T1000 (cell line): Measurements from ENCODE around the gene GBA3.

Experiments used
- DNase-seq: peaks from one replicate; lab custom pipeline; 2025; ENCODE audit warnings: mixed read lengths; lab: John Stamatoyannopoulos, UW

Gene GBA3

GRCh38 chr4:22780797-22781196 is 88.1 kb downstream of the GBA3 start:
- DNase-seq, result no peak

- no peak for DNase-seq
Observed at GRCh38 chr4:22787753-22788375, 95.1 kb downstream of the GBA3 start.

- DNase-seq, result no peak
Observed at GRCh38 chr4:22790631-22791030, 97.9 kb downstream of the GBA3 start.

- DNase-seq, result no peak
Observed at GRCh38 chr4:22794732-22795131, 102.0 kb downstream of the GBA3 start.

- DNase-seq, result no peak
Observed at GRCh38 chr4:22801391-22801790, 108.7 kb downstream of the GBA3 start.

DNA sequence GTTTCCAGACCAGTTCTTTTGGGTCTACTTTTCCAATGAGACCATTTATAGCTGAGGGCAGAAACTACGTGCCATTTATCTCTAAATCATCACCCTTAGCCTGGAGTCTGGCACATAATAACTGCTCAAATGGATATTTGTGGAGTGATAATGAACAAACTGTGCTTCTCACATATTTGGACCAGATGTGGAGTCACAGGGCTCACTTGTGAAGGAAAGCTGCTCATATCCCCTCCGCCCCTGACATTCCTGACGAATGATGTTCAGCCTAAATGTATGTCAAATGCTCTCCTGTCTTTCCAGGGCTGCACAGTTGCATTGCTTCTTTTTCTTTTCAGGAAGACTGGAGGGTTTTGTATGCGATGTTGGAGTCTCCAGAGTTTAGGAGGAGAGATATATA is 110.1 kb downstream of the GBA3 start:
- DNase-seq, result no peak

DNA sequence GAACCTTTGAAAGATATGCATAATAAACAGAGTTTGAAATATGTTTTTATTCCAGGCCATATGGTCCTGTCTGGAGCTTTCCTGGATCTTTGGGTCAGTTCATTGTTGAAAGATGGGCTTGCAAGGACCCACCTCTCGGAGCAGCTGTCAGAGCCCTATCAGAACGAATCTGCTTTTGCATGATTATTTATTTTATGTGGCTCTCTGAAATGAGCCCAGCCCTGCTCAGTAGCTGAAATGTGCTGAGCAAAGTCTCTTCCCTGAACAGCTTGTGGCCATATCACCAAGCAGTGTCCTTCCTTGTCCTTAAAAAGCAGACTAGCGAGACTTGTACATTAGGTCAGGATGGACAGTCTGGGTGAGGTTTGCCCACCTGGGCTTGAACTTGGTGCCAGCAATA is 110.8 kb downstream of the GBA3 start:
- DNase-seq, result no peak

DNA sequence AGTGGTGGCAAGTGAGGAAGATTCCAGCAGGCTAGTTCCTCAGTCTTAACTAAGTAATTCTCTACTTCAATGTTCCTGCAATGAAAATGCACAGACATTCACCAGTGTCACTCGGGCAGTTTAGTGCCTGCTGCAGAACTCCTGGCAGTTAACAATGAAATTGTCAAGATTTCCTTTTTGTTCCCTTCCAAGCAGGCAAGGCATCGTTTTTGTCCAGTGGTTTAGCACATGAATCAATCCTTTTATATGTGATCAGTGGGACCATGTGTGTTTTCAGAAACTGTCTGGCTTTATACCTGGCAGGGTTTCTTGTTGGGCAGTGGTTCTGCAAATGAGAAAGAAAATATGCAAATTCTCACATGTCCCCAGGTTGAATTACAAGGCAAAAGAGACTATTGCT is 122.2 kb downstream of the GBA3 start:
- no peak for DNase-seq

DNA sequence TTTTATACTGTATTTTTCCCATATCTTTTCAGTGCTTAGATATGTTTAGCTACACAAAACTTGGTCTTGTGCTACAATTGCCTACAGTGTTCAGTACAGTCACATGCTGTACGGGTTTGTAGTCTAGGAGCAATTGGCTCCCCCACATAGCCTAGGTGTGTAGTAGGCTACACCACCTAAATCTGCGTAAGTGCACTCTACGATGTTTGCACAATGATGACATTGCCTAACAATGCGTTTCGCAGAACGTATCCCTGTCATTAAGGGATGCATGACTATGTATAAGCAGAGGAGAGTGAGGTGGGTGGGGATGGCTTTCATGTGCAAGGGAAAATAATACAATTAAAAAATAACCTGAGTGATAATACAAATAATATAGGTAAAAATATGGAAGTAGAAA is 131.4 kb downstream of the GBA3 start:
- no peak for DNase-seq

GRCh38 chr4:22842360-22843018 is 149.8 kb downstream of the GBA3 start:
- no peak for DNase-seq

GRCh38 chr4:22848332-22848731 is 155.6 kb downstream of the GBA3 start:
- no peak for DNase-seq

DNA sequence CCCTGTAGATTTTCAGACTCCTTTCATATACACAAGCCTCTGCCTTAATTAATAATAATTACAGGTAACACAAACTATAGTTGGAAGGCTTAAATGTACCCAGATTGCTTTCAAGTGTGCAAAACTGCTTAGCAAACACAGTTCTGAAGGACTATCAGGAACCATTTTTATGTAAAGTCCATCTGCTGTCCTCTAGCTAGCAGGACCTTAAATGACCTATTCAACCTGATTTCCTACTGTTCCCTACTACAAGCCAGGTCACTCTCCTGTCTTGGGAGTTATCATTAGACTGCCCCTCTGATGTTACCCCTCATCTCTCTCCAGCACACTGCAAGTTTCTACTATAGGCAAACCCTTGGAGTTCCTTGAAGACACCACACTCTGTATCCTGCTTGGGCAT is 157.3 kb downstream of the GBA3 start:
- no peak for DNase-seq

DNA sequence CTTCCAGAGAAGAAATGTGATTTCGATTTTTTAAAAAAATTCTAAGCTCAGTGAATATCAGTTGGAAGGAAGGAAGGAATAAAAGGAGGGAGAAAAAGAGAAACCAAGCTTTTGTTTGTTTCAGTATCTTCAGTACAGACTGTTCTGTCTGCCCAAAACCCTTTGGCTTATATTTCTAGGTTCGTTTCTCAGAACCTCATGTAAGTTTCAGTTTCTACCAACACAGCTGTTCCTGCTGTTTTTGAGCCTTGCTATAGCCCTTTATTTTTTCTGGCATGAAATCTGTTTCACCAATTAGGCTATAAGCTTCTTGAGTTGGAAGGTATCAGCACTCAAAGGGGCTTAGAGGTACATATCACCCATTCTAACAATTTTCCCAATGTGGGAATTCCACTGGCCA is 157.9 kb downstream of the GBA3 start:
- no peak for DNase-seq

DNA sequence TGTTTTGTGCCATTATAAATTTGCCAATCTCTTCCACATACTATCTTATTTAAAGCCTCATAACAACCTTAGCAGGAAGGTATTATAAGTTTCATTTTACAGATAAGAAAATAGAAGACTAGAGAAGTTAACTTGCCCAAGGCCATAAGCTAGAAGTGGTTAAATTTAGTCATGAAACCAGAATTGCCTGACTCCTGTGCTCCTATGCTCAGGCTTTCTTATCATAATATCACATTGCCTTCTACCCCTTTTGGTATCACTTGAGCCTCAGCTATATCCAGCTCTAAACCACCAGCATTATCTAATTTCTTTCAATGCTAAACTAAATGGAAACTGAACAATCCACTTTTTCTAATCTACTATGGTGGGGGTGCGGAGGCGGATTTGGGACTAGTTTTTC is 164.7 kb downstream of the GBA3 start:
- DNase-seq, result no peak

GRCh38 chr4:22859318-22859717 is 166.6 kb downstream of the GBA3 start:
- DNase-seq, result no peak
